ENCODE data around the gene ZSWIM5. TPM values are rescaled to one million over a fixed set of nuclear protein-coding genes. Genes with fewer than 3 reads are reported as not detected.

ZSWIM5 gene
- total and polyA plus RNA-seq, 2 of the 8 experiments (the other 6 are each of a cell fraction or from before 2014, with no cell fraction given), result 2.5 to 3.9 TPM

- TF ChIP-seq POLR2AphosphoS5 (IDR thresholded peaks at IDR 0.05; ENCODE audit: low read depth, low read length), result no peak
Measured at GRCh38 chr1:44995467-44996238, 210.8 kb downstream of the ZSWIM5 start (continued).
